Measurements from ENCODE around the gene RIMS3.
A peak's percentile ranks its signal among the peaks of the same experiment; 100 is the strongest.

Gene RIMS3

DNA sequence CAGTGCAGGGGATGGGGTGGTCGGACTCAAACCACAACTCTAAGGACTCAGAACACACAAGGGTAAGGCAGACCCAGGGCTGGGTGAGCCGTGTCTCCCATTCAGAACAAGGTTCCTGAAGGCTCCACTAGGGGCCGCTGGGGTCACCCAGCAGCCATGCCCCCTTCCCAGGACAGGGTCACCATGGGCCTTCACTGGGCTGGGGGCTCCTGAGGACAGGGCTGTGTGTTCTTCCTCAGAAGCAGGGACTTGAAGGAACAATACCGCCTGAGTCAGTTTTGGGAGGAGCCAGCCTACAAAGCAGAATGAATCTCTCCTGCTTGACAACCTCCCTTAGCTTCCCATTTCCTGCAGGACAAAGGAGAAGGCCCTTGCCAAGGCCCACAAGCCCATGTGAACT is 15.4 kb downstream of the RIMS3 start:
- H3F3A ChIP-seq (ENCODE audit: low read depth): no peaks in the 10 kb centered on the region
- H4K20me1 ChIP-seq (ENCODE audit: insufficient read depth, low read length, poor library complexity, severe bottlenecking): peaks cover 11% of the 10 kb centered on the region
- H3K9ac ChIP-seq (ENCODE audit: low read depth, low read length, poor library complexity, severe bottlenecking): no peak overlapping the region
- H3K79me2 ChIP-seq (ENCODE audit: insufficient read depth, low read length): peaks cover 18% of the 10 kb centered on the region; the same call in 1 of the 2 replicates
- H3K4me1 ChIP-seq (ENCODE audit: insufficient read depth, low read length, poor library complexity, severe bottlenecking): peaks cover 41% of the 10 kb centered on the region
- TF ChIP-seq, protein P1, sequence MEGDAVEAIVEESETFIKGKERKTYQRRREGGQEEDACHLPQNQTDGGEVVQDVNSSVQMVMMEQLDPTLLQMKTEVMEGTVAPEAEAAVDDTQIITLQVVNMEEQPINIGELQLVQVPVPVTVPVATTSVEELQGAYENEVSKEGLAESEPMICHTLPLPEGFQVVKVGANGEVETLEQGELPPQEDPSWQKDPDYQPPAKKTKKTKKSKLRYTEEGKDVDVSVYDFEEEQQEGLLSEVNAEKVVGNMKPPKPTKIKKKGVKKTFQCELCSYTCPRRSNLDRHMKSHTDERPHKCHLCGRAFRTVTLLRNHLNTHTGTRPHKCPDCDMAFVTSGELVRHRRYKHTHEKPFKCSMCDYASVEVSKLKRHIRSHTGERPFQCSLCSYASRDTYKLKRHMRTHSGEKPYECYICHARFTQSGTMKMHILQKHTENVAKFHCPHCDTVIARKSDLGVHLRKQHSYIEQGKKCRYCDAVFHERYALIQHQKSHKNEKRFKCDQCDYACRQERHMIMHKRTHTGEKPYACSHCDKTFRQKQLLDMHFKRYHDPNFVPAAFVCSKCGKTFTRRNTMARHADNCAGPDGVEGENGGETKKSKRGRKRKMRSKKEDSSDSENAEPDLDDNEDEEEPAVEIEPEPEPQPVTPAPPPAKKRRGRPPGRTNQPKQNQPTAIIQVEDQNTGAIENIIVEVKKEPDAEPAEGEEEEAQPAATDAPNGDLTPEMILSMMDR (conservative IDR thresholded peaks at IDR 0.05; ENCODE audit: low read length): peak; percentile 64
- TF ChIP-seq EZH2phosphoT487 (IDR thresholded peaks at IDR 0.05; ENCODE audit: borderline replicate concordance): no peak
- H2AFZ ChIP-seq (ENCODE audit: low read length): no peak overlapping the region
- no peaks in the 10 kb centered on the region for H3K9me3 ChIP-seq (ENCODE audit: insufficient read depth, low read depth, low read length)
- no peak overlapping the region for H3K4me3 ChIP-seq (ENCODE audit: low read length, poor library complexity, severe bottlenecking)
- no peaks in the 10 kb centered on the region for H3K27me3 ChIP-seq (ENCODE audit: insufficient read depth, low read length, poor library complexity, severe bottlenecking)
- peak overlapping the region; percentile 73 for H3K4me2 ChIP-seq (ENCODE audit: low read depth, low read length, poor library complexity, severe bottlenecking)
- H3K9me2 ChIP-seq (replicated peaks; ENCODE audit: low read depth, low read length): no peaks in the 10 kb centered on the region
- peaks cover 8% of the 10 kb centered on the region; the same call in 1 of the 2 replicates for H3K36me3 ChIP-seq (ENCODE audit: insufficient read depth, low read length)

GRCh38 chr1:40649592-40649930 is 15.9 kb downstream of the RIMS3 start:
- no peak overlapping the region for H2AFZ ChIP-seq (ENCODE audit: low read length)
- peaks cover 11% of the 10 kb centered on the region for H4K20me1 ChIP-seq (ENCODE audit: insufficient read depth, low read length, poor library complexity, severe bottlenecking)
- H3K9me3 ChIP-seq (ENCODE audit: insufficient read depth, low read depth, low read length): no peaks in the 10 kb centered on the region
- no peaks in the 10 kb centered on the region for H3F3A ChIP-seq (ENCODE audit: low read depth)
- peaks cover 11% of the 10 kb centered on the region; the same call in 1 of the 2 replicates for H3K36me3 ChIP-seq (ENCODE audit: insufficient read depth, low read length)
- no peak overlapping the region for H3K9ac ChIP-seq (ENCODE audit: low read depth, low read length, poor library complexity, severe bottlenecking)
- H3K9me2 ChIP-seq (replicated peaks; ENCODE audit: low read depth, low read length): no peaks in the 10 kb centered on the region
- peaks cover 46% of the 10 kb centered on the region for H3K4me1 ChIP-seq (ENCODE audit: insufficient read depth, low read length, poor library complexity, severe bottlenecking)
- TF ChIP-seq, protein P1 (conservative IDR thresholded peaks at IDR 0.05; ENCODE audit: low read length): no peak
- no peak for TF ChIP-seq EZH2phosphoT487 (IDR thresholded peaks at IDR 0.05; ENCODE audit: borderline replicate concordance)
- H3K4me2 ChIP-seq (ENCODE audit: low read depth, low read length, poor library complexity, severe bottlenecking): peak overlapping the region; percentile 73
- no peak overlapping the region for H3K4me3 ChIP-seq (ENCODE audit: low read length, poor library complexity, severe bottlenecking)
- H3K27me3 ChIP-seq (ENCODE audit: insufficient read depth, low read length, poor library complexity, severe bottlenecking): no peaks in the 10 kb centered on the region
- H3K79me2 ChIP-seq (ENCODE audit: insufficient read depth, low read length): peaks cover 14% of the 10 kb centered on the region; the same call in 1 of the 2 replicates

- Histone ChIP-seq H3K4me1 (ENCODE audit: insufficient read depth, low read length, poor library complexity, severe bottlenecking) (peaks cover 47% of the 10 kb centered on the region), H3K9ac (ENCODE audit: low read depth, low read length, poor library complexity, severe bottlenecking) (peak overlapping the region; percentile 51), H3K4me3 (ENCODE audit: low read length, poor library complexity, severe bottlenecking) (no peak overlapping the region), H4K20me1 (ENCODE audit: insufficient read depth, low read length, poor library complexity, severe bottlenecking) (peaks cover 11% of the 10 kb centered on the region), H3K9me2 (replicated peaks; ENCODE audit: low read depth, low read length) (no peaks in the 10 kb centered on the region), H3K27me3 (ENCODE audit: insufficient read depth, low read length, poor library complexity, severe bottlenecking) (no peaks in the 10 kb centered on the region), H2AFZ (ENCODE audit: low read length) (no peak overlapping the region), H3K79me2 (ENCODE audit: insufficient read depth, low read length) (peaks cover 9% of the 10 kb centered on the region; the same call in 1 of the 2 replicates), H3K9me3 (ENCODE audit: insufficient read depth, low read depth, low read length) (no peaks in the 10 kb centered on the region), H3F3A (ENCODE audit: low read depth) (no peaks in the 10 kb centered on the region), H3K36me3 (ENCODE audit: insufficient read depth, low read length) (peaks cover 11% of the 10 kb centered on the region; the same call in 1 of the 2 replicates), H3K4me2 (ENCODE audit: low read depth, low read length, poor library complexity, severe bottlenecking) (peak overlapping the region; percentile 73)
- TF ChIP-seq, protein P1 (conservative IDR thresholded peaks at IDR 0.05; ENCODE audit: low read length): no peak
- no peak for TF ChIP-seq EZH2phosphoT487 (IDR thresholded peaks at IDR 0.05; ENCODE audit: borderline replicate concordance)
These were observed 16.4 kb downstream of the RIMS3 start for GRCh38 chr1:40648928-40649591.
